Head of caudate nucleus (tissue), 42 donors: Measurements from ENCODE around the gene BAIAP2L2.
"Not testable (repeated sequence)": the region's sequence is repeated elsewhere in the genome, so short reads cannot be mapped to it uniquely, and the experiment has no call there.

Source experiments
- DNase-seq, 42 donors: peaks; one replicate each; pipeline versions ENCODE4 v3.0.0 to v3.0.0-alpha.2; 2020 to 2021; ENCODE audit warnings: mixed read lengths in 7 of 42
- intact Hi-C: fragments of 100-400 bp; cut with DNase I; formaldehyde crosslinking; loops from one replicate; pipeline ENCODE4 v1.15.0; 2022

Gene BAIAP2L2

DNA sequence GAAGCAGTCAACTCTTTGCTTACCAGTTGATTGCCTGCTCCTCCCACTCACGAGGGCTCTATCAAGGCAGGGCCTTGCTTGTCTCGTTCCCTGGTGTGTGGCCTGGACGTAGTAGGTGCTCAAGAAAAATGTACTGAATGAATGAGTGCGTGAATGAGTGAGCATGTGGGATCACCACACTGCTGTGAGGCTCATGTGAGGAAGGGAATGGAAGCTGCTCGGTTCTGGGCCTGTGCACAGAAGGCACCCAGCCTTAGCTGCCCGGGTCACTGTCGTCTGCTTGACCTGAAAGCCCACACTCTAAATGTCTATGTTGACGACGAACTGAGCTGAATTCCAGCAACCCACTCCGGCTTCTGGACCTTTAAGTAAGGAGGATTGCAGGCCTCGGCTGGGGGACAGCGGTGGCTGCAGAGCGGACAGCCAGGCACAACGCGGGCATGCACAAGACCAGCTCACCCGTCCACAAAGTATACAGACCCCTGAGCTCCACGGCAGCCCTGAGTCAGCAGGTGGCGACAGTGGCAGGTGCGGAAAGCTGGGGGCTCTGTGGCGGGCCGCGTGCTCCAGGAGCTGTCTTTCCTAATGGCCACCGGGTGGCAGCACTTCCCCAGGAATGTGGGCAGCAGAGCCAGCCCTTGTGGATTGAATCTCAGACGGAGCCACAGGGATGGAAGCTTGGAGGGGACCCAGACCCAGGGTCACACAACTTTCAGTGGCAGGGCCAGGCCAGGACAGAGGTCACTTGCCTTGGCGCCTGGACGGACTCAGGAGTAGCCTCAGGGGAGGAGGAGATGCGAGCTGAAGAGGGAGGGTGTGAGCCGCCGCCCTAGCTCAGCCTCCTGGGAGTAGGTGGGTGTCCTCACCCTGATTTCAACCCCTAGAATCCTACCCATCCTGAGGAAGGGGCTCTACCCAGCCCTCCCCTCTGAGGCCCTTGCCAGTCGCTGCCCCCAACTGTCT lies 58.3 kb downstream of the BAIAP2L2 start:
- DNase-seq, result peak; percentile 83 to 96 (median 90)

DNA sequence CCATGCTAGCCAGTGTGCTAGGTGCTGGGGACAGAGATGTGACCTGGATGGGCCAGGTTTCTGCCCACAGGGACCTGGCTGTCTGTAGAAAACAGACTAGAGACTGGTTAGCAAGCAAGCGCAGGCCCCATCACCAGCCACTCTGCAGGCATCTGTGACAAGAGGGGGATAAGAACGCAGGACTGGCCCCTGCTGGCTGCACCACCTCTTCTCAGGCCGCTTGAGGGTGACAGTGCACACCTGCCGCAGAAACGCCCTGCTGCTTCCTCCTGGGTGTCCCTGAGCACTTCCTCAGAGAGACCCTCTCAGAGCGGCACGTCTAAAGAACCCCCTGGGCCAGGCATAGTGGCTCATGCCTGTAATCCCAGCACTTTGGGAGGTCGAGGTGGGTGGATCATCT lies 59.2 kb downstream of the BAIAP2L2 start:
- DNase-seq, result no peak
- intact Hi-C loops, result loop anchor here (10.0 kb wide), 1 partner anchor 304 kb away; no protein-coding TSS in a partner anchor

More for the DNA sequence above, 58.3 kb downstream of the BAIAP2L2 start:
- intact Hi-C loops, result loop anchor here (10.0 kb wide), 1 partner anchor 303 kb away; no protein-coding TSS in a partner anchor

DNA sequence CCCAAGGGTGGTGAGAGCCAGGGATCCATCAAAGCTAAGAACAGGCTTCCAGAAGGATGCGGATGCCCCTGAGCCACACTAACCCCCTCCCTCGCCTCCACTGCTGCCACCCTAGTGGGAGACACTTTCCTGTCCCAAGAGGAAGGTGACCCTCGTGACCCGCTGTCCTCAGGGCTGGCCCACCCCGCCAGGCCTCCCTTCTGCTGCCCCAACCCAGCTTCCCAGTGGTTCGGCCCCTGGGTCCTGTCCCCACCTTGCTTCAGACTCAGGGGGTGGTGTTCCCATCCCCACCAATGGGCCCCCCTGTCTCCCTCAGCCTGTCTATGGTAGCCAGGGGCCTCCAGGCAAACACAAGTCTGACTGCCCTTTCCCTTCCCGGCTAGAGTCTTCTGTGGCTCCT lies 59.8 kb downstream of the BAIAP2L2 start:
- peak in 1 of 42 donors; percentile 26 for DNase-seq
- intact Hi-C loops, result loop anchor here (10.0 kb wide), 1 partner anchor 304 kb away; no protein-coding TSS in a partner anchor

DNA sequence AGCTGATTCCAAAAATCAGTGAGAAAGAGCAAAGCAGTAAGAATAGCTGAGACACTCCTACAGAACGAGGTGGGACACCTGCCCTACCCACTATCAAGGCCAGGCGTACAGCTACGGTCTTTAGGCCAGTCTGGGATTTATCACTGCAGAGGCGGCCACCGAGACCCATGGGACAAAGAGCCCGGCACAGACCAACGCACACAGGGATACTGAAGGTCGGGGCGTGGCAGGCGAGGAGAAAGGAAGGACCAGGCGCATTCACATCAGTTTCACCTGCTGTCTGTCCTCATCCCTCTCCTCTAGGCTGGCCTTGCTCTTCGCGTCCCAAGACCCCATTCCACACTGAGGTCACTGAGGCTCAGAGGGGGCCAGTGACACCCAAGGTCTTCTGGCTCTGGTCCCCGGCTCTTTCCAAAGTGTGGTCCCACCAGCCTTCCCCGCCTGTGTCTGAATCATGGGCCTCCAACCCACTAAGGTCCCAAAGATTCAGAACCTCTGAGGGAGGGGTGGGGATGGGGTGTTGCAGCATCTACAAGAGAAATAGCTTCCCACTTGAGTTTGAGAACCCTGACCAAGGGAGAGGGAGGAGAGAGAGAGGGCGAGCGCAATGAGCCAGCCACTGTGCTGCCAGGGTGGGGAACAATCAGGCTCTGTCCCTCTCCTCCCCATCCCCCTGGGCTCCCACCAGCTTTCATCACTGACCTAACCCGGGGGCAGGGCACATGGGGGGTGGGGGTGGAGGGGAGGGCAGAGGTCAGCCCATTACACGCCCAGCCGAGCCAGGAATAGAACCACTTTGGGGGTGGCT lies 60.5 kb downstream of the BAIAP2L2 start:
- peak; percentile 70 to 94 (median 86) for DNase-seq
- intact Hi-C loops, result loop anchor here (10.0 kb wide), 1 partner anchor 305 kb away; no protein-coding TSS in a partner anchor

GRCh38 chr22:38046070-38046748 lies 64.3 kb downstream of the BAIAP2L2 start:
- DNase-seq, result no peak
- intact Hi-C loops, result no loop called here

DNA sequence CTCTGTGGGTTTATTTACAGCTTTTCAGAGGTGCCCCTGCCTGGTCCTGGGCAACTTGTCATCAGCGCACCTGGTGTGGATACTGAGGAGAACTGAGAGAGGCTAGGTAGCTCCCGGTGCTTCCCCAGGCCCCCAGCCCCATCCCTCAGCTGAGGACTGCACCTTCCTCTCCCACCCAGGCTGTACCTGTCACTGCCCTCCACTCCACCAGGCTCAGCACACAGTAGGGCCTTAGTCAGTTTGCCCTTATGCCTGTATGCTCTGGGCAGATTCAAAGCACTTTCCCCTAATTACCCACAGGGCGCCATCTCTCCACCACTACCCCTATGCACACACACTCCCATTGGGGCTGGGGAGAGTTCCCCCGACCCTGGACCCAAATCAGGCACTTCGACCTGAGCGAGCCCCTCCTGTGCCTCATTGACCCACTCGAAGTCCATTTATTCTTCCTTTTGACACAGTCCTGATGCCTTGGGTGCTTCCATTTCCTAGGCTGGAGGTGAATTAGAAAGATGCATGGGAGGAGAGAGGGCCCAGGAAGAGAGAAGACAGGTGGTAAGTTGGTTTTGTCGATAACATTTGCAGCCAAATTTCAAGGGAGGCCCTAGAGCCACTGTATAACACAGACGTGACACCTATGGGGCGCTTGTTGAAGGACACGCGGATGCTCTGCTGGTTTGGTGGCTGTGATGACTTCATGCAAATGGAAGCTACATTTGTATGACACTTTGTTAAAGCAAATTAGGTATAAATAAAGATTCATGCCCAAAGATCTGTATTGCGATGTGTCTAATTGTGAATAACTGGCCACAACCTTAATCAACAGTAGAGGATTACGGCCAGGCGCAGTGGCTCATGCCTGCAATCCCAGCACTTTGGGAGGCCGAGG lies 67.1 kb downstream of the BAIAP2L2 start:
- DNase-seq, result no peak
- intact Hi-C loops, result no loop called here

DNA sequence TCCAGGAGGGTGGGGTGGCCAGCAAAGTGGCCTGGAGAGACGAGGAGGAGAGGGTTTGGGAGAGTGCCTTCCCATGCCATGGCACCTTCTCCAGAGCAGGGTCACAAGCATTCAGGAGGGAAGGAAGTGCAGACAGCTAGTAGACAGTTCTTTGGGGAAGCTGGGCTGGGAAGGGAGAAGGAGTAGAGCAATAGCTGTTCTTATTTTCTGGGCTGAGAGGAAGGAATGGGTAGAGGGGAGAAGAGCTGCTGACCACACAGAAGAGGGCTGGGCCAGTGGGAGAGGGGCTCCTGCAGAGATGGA lies 68.0 kb downstream of the BAIAP2L2 start:
- no peak for DNase-seq
- intact Hi-C loops, result no loop called here

DNA sequence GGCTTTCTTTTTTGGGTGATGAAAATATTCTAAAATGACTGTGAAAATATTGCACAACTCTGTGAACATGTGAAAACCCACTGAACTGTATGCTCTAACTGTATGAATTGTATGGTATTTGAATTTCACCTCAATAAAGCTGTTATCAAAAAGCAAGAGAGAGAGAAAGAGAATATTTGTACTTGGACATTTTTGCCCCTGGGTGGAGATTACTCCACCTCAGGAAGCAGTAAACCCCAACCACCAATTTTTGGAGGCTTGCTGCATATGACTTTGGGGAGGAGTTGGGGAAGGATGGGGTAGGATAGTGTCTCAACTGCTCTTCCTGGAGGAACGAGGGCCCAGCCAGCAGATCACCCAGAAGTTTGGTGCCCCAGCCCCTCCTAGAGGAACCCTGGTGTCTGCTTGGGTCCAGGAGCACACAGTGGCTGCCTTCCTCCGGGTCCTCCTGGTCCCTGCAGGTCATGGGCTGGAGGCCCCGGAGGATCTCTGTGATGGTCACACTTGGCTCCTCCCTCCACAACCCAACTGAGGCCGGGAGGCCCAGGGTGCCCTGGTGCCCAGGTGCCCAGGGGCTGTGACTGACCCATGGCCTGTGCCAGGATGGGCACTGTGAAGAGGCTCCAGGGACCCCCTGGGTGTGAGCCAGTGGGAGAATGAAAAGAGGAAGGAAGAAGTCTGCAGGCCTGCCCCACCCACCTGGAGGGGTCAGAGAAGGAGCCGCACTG lies 68.6 kb downstream of the BAIAP2L2 start:
- DNase-seq, result no peak
- intact Hi-C loops, result no loop called here

- intact Hi-C loops, result no loop called here
- DNase-seq, result peak in 3 of 42 donors; percentile 10 to 76 (median 59)
Observed at GRCh38 chr22:38040953-38041759, 69.3 kb downstream of the BAIAP2L2 start.

- intact Hi-C loops, result no loop called here
Observed at GRCh38 chr22:38038890-38039812, 71.3 kb downstream of the BAIAP2L2 start.

DNA sequence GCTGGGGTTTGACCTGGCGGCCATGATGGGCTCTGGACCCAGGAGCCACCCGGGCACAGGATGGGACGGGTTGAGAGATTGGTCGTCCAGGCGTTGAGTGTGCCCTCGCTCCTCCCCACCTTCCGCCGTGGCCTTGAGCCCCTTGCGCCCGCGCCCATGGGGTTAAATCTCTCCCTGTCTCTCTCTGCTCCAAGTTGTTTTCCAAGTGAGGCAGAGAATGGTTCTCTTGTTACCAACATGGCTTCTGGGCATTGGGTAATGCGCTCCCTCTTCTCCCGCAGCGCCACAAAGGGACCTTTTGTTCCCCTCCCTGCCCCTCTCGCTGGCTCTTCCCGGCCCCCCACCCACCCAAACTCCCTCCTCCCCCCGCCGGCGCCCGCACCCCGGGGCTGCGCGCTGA lies 72.1 kb downstream of the BAIAP2L2 start:
- intact Hi-C loops, result no loop called here

More at GRCh38 chr22:38038890-38039812, 71.3 kb downstream of the BAIAP2L2 start:
- peak in 2 of 42 donors; percentile 16 to 27 for DNase-seq

GRCh38 chr22:38037367-38038150 lies 72.9 kb downstream of the BAIAP2L2 start:
- intact Hi-C loops, DNase-seq: not testable (repeated sequence)

More for the DNA sequence above, 72.1 kb downstream of the BAIAP2L2 start:
- DNase-seq, result peak; percentile 71 to 94 (median 85)

GRCh38 chr22:38036392-38037062 lies 74.0 kb downstream of the BAIAP2L2 start:
- intact Hi-C loops, result no loop called here
- no peak for DNase-seq

DNA sequence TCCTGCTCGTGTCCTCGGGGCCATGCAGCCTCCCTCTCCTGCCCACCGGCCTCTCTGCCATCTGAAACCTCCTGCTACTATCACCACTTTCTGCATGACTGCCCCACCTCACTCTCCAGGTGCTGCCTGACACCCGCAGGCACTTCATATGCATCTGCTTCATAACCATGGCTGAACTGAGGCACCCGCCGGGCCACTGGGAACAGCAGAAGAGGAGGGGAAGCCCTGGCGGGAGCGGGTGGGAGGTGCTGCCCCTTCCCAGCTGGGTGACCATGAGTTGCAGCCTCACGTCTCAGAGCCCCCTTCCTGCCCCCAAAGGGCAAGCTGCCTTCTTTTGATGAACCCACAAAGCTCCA lies 75.0 kb downstream of the BAIAP2L2 start:
- DNase-seq, result no peak
- intact Hi-C loops, result no loop called here
